HG02571 (cell line): Measurements from ENCODE around the gene CABS1.

Experiments used
- ATAC-seq: cut with Tn5 transposase; IDR thresholded peaks from one replicate; pipeline ENCODE4 v1.9.1; 2021; ENCODE audit warnings: mild to moderate bottlenecking, moderate library complexity; ENCODE audit not compliant: unreplicated experiment

The CABS1 gene

DNA sequence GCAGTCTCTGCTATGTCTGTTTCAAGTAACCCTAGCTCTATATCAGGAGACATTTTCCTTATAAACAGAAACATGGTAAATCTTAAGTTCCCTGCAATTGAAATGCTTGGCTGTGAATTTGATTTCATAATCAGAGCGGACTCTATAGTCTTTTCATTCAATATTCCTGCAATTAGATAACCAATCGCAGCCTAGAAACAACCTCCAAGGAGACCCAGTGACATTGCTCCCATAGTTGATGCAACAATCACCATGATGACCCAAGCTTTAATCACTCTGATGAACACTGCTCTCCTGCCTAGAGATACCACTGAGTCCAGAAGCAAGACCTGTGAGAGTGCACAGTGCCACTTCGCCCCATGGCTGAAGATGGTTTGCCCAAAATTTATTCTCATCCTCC, at the start of gene CABS1:
Gene CABS1, plus strand, starts transcription at position 301 of the 400 bp plus-strand sequence. Its CDS starts 59 bp downstream, at position 360.
- no peak for ATAC-seq

DNA sequence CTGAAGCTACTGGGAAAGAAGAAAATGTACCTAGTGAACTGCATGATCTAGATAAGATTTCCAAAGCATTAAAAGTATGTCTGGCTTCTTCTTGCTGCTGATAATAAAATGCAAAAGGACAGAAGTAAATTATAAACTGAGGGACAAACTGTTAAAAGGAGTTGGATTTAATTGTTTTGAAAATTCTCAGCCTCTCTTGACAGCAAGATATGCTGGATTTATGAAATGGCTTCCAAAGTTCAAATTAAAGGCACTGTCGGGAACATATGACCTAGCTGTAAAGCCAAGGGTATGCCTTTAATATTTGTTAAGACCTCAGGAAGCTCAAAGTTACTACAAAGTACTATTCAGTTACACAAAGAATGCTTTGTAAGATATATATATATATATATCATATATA, 46.1 kb upstream of the CABS1 start:
- ATAC-seq: no peak

DNA sequence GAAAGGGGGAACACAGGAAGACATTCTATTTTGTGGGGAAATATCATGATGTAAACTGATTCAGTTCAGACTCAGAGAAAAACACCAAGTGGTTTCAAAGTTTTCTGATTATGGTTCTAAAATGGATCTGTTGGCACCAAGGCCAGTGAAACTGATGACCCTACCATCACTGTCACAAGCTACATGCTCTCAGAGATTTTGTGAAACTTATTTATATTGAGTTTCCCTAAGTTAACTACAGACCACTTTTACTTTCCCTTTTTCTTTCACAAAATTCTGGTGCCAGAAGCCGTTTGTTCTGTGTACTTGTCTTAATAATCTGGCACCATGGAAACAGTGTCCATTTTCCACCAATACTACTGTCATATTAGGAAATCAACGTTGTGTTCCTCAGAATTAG, 43.4 kb upstream of the CABS1 start:
- no peak for ATAC-seq

DNA sequence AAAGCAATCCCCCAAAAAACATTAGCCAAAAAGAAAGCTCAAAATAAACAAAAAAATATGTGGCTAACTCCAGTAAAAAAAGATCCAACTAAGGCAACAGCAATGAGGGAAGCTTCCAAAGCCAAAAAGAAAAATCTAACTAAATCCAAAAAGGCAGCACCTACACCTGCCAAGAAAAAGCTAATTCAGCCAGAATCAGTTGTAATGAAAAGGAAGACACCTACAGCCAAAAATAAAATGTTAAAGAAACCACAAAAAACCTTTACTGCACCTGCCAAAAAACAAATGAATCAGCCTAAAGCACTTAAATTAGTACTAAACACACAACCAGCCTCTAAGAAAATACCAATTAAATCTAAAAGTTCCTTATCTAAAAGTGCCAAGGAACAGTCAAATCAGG, 37.2 kb upstream of the CABS1 start:
- ATAC-seq: no peak

DNA sequence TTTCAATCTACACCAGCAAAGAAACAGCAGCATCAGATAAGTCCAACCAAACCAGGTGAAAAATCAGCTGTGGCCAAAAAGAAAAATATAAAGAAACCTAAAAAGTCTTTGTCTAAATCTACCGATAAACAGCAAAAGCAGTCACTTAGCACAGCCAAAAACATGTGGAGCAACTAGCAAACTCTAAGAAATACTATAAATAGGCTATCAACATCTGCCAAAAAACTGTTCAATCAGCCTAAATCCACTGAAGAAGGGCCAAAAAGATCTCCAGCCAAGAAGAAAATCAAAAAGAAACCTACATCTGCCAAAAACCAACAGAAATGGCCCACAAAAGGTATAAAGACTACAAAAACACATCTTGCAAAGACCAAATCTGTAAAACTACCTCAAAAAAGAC, 36.7 kb upstream of the CABS1 start:
- no peak for ATAC-seq

DNA sequence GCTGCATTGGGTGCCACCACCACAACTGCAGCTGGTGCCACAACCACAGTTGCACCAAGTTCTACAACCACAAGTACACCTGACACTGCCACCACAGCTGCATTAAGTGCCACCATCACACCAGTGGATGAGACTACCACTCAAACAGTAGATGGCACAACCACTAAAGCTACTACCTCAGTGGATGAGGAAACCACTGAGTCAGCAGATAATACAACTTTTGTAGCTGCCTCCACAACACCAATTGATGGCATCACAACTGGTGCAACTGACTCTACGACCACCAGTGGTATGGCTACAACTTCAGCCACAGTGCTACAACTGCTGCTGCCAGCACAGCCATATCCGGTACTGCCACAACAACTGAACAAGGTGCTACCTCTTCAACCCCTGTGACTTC, 35.1 kb upstream of the CABS1 start:
- ATAC-seq: no peak

DNA sequence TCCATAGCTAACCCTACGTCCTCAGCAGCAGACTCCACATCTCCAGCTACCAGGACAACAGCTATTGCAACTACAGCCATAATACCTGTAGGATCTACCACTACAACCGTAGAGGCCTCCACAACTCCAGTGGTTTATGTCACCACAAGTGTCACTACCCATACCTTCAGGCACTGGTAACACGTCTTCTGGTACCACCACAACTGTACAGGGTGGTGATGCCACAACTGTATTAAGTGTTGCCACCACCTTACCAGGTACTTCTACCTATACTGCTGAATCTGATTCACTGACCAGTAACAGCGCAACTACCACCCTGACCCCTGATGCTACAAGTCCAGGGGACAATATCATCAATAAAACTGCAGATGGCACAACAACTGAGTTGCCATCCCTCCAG, 34.6 kb upstream of the CABS1 start:
- no peak for ATAC-seq

DNA sequence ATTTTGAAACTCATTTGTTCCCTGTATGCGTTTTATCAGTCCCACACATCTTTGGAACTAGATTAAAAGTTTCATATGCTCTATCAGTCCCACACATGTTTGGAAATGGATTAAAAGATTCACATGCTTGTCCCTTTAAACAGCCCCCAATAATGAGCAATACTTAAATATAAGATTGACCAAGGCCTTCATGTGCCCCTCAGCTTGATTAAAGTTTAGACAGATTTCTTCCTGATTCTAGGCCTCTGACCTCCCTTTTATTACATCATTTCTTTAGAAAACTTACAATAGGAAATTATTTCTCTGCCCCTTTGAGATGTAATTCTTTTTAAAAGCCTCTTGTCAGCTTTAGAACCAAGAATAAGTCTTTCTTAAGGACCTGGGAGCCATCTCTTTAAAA, 31.7 kb upstream of the CABS1 start:
- no peak for ATAC-seq

DNA sequence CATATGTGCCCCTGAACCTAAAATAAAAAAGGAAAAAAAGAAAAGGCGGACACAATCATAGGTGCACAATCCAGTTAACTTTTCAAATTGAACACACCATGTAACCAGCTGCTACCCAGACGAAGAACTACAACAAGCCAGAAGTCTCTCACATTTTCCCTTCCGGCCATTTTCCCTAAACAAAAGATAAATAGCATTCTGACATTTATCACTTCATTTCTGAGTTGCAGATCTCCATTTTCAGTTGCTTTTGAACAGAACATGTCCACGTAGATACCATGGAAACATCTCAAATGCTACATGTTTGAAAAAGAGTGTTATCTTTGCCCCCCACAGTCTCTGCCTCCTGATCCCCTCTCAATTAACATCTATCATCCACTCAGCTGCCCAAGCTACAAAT, 29.2 kb upstream of the CABS1 start:
- no peak for ATAC-seq

DNA sequence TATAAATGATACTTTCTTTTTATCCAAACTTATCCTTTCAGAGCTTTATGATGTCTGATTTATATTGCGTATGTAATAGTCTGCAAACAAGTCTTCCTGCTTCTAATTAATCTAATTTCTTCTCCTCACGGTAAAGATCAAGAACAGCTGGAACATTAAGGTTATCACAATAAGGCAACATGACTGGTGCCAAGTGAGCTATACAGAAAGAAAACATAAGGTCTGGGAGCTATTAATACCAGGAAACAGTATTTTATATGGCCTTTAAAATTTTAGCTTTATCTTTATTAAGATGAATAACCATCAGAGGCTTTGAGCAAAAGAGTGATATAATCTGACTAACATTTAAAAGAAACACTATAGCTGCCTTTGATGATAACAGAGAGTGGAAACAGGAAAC, 28.7 kb upstream of the CABS1 start:
- ATAC-seq: no peak

DNA sequence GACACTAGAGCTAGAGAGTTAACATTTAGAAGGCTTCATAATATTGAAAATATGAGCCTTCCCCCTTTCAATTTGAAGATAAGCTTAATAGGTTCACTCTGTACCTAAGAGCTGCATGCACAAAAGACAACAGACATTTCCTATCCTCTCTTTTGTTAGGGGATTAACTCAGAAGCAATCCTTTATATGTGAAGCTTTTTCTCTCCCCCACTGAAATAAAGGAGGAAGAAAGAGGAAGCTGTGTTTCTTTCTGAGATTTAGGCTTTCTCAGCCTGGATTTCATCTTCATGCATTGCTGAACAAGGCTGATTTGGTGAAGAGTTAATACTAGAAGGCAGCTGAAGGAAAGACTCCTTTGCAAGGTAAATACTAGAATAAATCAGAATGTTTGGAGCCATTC, 21.0 kb upstream of the CABS1 start:
- no peak for ATAC-seq

DNA sequence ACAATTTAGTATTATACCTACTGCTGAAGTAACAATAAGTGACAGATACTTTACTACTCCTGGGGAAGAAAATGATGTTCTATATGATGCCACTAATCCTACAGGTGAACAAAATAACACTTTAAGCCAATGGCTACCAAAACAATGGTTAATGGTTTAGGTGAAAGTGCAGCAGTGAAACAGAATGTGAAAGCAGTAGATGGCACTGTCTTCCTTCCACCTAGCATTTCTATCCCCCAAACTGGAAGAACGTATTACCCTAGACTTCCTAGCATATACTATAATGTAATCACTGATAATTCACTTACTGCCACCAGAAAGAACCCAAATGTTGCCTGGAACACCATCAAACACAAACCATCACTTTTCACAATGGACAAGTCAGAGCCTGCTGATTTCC, 18.9 kb upstream of the CABS1 start:
- no peak for ATAC-seq

DNA sequence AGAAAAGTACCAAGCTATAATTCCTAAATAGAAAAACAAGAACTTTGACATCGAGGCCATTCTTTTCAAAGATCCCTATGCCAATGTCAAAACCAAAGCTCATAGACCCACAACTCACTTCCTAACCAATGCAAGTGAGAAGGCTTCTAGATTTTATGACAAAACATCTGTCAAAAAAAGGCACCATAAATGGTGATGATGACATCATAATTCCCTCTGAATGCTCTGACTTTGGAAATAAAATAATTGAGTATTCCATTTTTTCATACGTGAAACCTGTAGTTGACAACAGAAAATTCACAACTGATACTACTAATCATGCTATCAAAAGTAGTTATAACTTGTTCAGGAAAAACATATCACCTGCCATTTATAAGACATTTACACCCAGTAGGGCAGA, 8.7 kb upstream of the CABS1 start:
- no peak for ATAC-seq

DNA sequence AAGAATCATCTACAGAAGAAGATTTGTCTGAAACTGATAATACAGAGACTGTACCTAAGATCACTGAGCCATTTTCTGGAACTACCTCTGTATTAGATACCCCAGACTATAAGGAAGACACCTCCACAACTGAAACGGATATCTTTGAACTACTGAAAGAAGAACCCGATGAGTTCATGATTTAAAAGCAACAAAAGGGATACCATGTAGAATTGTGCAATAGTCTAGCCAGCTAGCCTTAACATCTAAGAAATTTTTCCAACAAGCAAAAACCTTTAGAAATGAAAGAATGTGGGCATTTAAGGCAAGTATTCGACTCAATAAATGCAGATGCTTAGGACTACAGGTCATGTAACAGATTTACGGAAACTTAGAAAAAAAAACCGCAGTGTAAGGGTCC, 1.3 kb downstream of the CABS1 start:
- no peak for ATAC-seq

DNA sequence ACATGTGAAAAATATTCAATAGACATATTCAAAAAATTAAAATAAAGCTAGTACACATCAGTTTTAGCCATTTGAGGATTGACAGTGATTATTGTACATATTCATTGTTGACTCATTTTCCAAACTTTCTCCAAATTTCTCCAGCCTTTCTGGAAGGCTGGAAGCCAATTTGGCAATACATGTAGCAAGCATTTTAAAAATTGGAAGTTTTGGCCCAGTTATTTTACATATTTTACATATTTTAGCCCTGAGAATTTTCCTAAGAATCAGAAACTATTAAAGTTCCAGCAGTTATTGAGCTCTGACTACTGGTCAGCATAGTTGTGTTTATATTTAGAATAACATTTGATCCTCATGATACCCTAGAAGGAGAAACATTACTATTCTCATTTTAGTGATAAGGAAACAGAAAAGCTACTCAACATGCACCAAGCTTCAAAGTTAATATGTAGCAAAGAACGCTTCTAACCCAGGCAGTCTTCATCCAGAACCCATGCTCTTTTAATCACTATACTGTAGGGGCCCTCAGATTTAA, 3.2 kb downstream of the CABS1 start:
- no peak for ATAC-seq

DNA sequence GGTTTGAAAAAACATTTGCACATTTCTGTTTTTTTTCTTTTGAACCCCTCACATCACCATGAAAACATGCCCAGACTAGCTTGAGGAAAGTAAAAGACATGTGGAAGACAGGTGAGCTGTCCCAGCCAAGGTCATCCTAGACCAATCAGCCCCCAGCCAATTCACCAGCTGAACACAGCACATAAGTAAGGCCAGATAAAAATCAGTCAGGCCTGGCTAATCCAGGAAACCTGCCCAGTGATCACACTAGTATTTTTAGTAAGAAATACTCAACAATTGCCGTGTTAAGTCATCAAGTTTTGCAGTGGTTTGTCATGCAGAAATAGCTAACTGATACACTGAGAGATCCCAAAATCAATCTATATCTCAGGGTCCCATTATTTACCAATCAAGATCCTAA, 21.4 kb downstream of the CABS1 start:
- ATAC-seq: no peak

DNA sequence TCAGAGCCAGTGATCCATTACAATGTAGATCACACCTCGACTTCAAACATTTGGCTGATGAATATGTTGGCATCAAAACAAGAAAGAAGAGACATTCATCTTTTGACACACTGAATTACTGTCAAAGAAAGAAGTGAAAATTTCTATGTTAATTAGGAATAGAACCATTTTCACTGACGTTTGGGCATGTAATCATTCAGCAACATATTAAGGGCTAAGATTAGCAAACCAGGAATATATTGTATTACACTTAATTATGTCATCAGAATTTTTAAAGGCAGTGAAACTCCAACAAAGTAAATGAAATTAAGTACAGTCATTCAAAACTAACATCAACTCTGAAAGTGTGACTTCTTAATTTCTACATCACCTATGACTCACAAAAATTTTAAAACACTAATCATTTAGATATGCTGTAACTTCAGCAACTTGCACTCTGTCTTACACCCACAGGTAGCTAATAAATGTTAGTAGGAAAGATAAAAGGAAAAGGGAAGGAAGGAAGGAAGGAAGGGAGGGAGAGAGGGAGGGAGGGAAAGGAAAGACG, 24.4 kb downstream of the CABS1 start:
- no peak for ATAC-seq

DNA sequence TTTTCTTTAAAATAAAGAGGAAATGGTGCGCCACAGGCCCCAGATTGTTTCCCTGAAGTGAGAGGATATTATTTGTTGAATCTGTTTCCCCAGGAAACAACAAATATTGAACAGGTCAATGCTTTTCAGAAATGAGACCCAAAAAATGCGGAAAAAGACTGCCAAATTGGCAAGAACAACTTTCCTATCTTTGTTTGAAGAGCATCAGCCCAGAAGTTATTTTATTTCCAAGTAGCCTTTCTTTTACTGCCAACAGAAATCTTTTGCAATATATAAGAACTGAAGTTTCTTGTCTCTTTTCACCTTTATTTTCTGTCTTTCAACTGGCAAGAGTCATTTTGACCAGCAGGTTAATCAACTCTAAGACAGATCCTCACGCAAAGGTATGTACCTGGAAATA, 25.7 kb downstream of the CABS1 start, which contains the start of gene SMR3A:
Gene SMR3A, plus strand, starts transcription at position 301 of the 400 bp plus-strand sequence. CDS start 1,356 bp downstream, outside the sequence.
- no peak for ATAC-seq

DNA sequence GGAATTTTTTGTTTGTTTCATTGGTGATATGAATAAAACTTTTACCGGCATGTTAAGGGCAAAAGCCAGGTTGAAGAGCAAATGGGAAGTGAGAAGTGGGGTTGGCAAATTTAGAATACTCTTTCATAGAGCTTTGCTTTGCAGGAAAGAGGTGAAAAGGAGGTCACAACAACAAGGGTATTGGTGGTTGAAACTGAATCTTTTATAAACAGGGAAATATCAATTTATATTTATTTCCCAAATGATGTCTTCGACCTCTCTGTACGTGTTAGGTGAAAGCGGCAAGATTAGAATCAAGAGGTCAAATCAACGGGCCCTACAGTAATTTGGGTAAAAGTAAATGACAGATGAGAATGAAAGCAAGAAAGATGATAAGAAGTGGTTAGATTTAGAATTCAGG, 29.2 kb downstream of the CABS1 start:
- no peak for ATAC-seq

DNA sequence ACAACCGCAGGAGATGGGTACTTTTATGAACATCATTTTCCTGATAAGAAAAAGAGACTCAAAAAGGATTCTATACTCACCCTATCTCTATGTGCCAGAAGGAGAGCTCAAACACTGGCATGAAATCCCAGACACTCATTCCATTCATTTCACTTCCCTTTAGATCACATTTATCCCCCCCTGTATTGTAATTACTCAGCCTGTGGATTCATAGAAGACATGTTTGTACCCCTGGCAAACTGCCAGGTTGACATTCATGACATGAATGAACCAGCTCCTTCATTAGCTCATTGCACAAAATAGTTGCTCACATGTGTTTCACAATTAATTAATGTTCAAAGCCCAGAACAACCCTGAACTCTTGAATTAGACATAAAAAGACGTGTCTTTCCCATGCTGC, 30.7 kb downstream of the CABS1 start:
- no peak for ATAC-seq

DNA sequence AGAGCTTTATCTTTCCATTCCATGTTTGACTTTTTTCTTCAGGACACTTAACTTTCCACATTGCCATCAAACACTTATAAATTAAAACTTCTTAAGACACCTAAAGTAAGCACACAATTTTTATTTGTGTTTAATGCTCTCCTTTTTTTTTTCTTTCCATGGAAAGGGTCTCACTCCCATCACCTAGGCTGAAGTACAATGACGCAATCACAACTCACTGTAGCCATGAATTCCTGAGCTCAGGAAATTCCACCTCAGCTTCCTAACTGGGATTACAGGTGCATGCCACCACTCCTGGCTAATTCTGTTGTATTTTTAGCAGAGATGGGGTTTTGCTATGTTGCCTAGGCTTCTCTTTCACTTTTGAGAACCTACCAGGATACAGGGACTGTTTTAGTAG, 33.0 kb downstream of the CABS1 start:
- no peak for ATAC-seq

DNA sequence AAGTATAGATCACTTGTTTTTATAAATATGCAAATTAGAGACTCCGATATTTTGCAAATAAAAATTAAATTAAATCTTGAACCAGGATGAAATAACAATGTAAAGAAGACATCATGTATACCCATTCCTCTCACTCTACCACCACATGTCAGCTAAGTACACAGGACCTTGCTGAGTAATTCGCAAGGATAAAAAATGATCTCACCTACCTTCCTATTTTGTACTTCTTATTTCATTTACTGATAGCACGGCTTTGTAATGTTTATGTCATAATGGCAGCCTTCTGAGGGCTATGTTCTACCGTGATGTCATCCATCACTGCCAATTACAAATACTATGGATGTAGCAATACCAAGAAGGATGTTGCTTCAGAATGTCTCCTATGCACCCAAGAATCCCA, 37.2 kb downstream of the CABS1 start:
- no peak for ATAC-seq

DNA sequence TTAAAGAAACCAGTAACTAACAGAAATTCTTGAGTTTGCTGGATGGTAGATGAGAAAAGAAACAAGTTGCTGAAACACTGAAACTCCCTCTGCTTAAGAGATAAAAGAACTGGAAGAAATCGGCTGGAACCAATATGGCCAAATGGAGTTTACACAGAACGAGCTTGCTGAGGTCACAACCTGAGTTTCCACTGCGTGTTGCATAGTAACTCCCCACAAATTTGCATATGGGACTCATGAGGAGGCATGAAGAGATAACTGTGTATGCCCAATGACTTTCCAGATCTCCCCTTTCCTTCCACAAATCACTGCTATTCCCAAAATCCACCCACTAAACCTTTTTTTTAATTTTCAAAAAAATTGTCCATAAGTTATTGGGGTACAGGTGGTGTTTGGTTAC, 38.0 kb downstream of the CABS1 start:
- no peak for ATAC-seq
